Kasumi-1 (cell line): Measurements from ENCODE around the gene TMTC2.

Experiments
- DNase-seq, 2 experiments: peaks; one replicate each; lab custom pipeline; 2025; lab: John Stamatoyannopoulos, UW

The TMTC2 gene

GRCh38 chr12:82883394-82884355 lies 197.0 kb downstream of the TMTC2 start:
- DNase-seq, result no peak

DNA sequence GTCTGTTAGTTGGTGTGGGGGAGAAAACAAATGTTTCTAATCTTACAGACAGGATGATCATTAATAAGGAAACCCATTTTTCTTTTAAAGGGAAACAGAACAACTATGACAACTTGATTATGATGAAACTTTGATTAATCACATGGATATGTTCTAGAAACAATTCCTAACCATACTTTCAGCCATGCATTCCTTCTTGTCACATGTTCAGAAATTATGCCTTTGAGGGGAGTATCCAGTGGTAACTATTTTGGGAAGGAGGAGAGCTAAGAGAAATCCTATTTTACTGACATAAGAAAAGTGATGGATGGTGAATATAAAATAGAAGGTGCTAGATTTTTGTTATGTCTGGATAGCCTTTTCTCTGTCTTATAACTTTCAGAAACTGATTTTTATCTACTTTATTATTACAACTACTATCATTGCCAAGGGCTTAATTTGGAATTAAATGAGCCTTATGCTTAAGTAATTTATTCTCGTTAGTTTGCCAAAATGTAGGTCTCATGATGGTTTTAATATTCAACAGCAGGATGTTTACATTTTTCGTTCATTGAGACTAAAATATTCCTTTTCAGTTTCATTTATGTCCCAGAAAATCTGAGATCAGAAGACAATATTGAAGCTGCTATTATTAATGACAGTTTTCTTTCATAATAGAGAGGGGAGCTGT lies 200.1 kb downstream of the TMTC2 start:
- no peak for DNase-seq

DNA sequence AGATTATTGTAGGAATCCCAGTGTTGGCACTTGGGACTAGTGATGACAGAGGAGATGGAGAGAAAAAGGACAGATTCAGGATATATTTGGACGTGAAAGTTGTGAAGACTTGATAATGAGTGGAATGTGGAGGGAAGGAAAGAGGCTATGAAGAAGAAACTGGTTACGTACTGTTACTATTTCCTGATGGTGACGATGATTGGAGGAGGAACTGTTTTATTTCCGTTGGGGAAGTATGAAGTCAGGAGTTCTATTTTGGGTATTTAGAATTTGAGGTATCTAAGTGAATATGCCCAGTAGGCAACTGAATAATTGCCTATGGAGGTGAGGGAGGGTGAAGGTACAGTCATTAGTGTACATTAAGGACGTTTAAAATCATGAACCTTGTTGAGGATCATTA lies 207.2 kb downstream of the TMTC2 start:
- DNase-seq, result peak; percentile 50 to 52

DNA sequence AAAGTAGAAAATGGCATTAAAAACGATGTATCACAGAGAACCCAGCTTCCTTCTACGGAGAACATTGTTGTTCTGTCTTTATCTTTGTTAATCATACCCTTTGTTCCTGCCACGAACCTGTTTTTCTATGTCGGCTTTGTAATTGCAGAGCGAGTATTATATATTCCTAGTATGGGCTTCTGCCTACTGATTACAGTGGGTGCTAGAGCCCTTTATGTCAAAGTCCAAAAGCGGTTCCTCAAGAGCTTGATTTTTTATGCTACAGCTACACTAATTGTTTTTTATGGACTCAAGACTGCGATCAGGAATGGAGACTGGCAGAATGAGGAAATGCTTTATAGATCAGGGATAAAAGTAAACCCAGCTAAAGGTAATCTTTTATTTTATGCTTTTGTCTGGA lies 209.6 kb downstream of the TMTC2 start:
- no peak for DNase-seq

DNA sequence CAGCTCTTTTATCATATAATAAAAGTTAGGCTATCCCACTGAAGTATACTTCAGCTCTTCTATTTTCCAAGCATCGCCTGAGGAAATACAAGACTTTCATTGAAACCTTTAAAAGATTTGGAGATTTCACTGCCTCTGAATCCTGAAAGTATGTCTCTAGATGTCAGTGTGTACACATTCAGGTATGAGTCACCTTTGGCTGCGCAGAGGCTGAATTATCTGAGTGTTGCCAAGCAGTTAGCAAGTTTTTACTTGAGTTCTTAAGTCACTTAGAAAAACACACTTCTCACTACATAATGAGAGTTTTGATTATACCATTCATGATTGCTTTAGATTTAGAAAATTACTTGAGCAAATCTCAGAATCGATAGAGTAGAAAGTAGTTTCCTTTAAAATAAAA lies 210.3 kb downstream of the TMTC2 start:
- no peak for DNase-seq

- no peak for DNase-seq
Measured at GRCh38 chr12:82898441-82898840, 211.7 kb downstream of the TMTC2 start.

DNA sequence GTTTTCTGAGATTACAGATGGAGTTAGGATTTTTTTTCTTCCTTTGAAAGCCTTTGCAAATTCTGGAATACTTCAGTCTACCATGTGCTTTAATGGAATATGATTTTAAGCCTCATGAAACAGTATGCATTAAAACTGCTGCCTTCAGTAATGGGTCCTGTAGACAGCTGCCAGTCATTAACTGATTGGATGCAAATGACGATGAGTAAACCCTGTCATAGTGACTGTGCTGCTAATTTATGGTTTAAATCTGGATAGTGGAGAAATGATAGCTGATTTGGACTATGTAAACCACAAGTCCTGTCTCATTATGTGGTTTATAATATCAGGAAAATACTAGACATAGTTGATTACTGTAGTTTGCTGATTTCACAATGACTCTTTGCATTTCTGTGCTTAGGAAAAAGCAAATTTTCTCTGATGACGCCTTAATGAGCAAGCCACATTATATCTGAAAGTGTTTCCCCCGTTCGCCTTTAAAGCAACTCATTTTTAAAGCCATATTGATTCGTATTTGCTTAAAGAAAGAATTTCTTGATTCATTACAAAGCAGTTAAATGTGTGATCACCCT lies 217.6 kb downstream of the TMTC2 start:
- DNase-seq, result no peak

- DNase-seq, result peak in 1 of 2 experiments; percentile 21
Measured at GRCh38 chr12:82910246-82910893, 223.7 kb downstream of the TMTC2 start.

GRCh38 chr12:82912406-82912805 lies 225.7 kb downstream of the TMTC2 start:
- no peak for DNase-seq

DNA sequence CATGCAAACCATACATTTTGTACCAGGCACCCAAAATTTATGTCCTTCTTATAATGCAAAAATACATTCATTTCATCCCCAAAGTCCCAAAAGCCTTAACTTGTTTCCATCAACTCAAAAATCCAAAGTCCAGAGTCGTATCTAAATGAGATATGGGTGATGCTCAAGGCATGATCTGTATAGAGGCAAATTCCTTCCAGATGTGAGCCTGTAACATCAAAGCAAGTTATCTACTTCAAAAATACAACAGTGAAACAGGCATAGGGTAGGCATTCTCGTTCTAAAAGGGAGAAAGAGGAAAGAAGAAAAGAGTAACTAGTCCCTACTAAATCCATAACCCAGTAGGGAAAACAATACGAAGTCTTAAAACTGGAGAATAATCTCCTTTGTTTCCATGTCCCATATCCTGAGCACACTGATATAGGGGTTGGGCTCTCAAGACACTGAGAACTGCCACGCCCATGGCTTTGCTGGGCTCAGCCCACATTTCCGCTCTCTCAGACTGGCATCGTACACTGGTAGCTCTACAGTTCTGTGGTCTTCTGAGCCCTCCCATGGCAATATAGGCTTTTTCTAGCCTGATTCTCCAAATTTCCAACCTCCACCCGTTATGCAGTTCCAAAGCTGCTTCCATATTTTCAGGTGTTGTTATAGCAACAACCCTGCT lies 232.8 kb downstream of the TMTC2 start:
- no peak for DNase-seq

DNA sequence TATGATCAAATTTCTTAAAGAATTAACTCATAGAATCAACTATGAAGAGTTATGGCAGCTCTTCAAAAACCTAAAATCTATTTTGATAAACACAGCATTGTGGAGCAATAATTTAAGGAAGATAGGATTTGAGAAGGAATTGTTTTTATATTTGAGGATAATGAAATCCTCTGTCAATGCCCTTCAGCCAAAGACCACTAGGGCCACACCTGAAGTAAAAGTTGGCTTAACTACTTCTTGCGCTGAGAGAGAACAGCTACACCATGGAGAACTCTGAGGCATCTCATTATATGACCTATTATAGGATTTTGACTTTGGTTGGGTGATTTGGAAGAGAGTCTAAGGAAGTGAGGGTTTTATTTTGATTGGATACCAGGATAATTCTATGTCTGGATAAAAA lies 237.2 kb downstream of the TMTC2 start:
- no peak for DNase-seq

- DNase-seq, result no peak
Measured at GRCh38 chr12:82926630-82927029, 239.9 kb downstream of the TMTC2 start.

- DNase-seq, result no peak
Measured at GRCh38 chr12:82930301-82930700, 243.6 kb downstream of the TMTC2 start.

- no peak for DNase-seq
Measured at GRCh38 chr12:82931349-82932116, 244.8 kb downstream of the TMTC2 start.

- no peak for DNase-seq
Measured at GRCh38 chr12:82937151-82937550, 250.4 kb downstream of the TMTC2 start.

GRCh38 chr12:82942521-82942920 lies 255.8 kb downstream of the TMTC2 start:
- no peak for DNase-seq

GRCh38 chr12:82942991-82943401 lies 256.3 kb downstream of the TMTC2 start:
- no peak for DNase-seq

- DNase-seq, result no peak
Measured at GRCh38 chr12:82948491-82948890, 261.8 kb downstream of the TMTC2 start.

- DNase-seq, result no peak
Measured at GRCh38 chr12:82950356-82950755, 263.6 kb downstream of the TMTC2 start.

DNA sequence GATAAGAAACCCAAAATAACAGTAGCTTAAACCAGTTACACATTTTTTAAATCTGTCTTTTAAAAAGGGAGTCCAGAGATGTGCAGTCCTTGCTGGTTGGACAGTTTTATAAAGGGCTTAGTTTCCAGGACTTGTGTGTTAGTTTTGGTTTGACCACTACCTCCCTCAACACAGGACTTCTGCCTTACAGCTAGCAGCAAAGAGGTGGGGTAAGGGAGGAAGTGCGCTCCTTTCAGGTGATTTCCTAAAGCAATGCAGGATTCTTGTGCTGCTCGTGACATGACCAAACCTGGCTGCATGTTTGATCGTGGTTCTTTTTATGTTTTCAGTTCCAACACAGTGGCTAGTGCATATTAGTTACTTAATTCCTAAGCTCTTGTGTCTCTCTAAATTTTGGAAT lies 266.2 kb downstream of the TMTC2 start:
- DNase-seq, result no peak

- no peak for DNase-seq
Measured at GRCh38 chr12:82953397-82953796, 266.7 kb downstream of the TMTC2 start.
